Choroid plexus epithelial cell (primary cell): ENCODE data around the gene USP25.
"Not testable (repeated sequence)": the region's sequence is repeated elsewhere in the genome, so short reads cannot be mapped to it uniquely, and the experiment has no call there.

ENCODE experiments used
- DNase-seq: peaks from one replicate; pipeline ENCODE4 v3.0.0-alpha.2; 2010; ENCODE audit warnings: low read depth
- H3K4me3 ChIP-seq: 2 replicates; pipeline ENCODE4 v1.5.1; 2011; ENCODE audit warnings: low read depth, mild to moderate bottlenecking, control low read depth, low read length, moderate library complexity
- CTCF ChIP-seq: conservative IDR thresholded peaks from 2 replicates; pipeline ENCODE4 v1.5.1; 2011; ENCODE audit warnings: low read depth, mild to moderate bottlenecking, control low read depth, inconsistent platforms, low read length, moderate library complexity

Gene USP25

GRCh38 chr21:15730484-15731242, 881 bp downstream of the USP25 start:
- peak; percentile 23 for DNase-seq

GRCh38 chr21:15731243-15731613, 1.4 kb downstream of the USP25 start:
- DNase-seq: no peak

More at GRCh38 chr21:15730484-15731242, 881 bp downstream of the USP25 start:
- no peak for TF ChIP-seq CTCF
- peak overlapping the region; percentile 81 for H3K4me3 ChIP-seq

GRCh38 chr21:15732290-15732995, 2.7 kb downstream of the USP25 start:
- peak; percentile 66 for DNase-seq
- H3K4me3 ChIP-seq: peak overlapping the region; percentile 81
- no peak for TF ChIP-seq CTCF

More at GRCh38 chr21:15731243-15731613, 1.4 kb downstream of the USP25 start:
- peak overlapping the region; percentile 81 for H3K4me3 ChIP-seq
- no peak for TF ChIP-seq CTCF

GRCh38 chr21:15732996-15733329, 3.2 kb downstream of the USP25 start:
- H3K4me3 ChIP-seq: peak overlapping the region; percentile 23

GRCh38 chr21:15735409-15735808, 5.6 kb downstream of the USP25 start:
- no peak for TF ChIP-seq CTCF
- no peak overlapping the region for H3K4me3 ChIP-seq
- no peak for DNase-seq

More at GRCh38 chr21:15732996-15733329, 3.2 kb downstream of the USP25 start:
- no peak for TF ChIP-seq CTCF
- DNase-seq: no peak

GRCh38 chr21:15735931-15736330, 6.1 kb downstream of the USP25 start:
- not testable (repeated sequence) for H3K4me3 ChIP-seq
- DNase-seq: peak; percentile 46

GRCh38 chr21:15738779-15739178, 9.0 kb downstream of the USP25 start:
- not testable (repeated sequence) for H3K4me3 ChIP-seq, DNase-seq

- no peak for DNase-seq
- no peak overlapping the region for H3K4me3 ChIP-seq
- TF ChIP-seq CTCF: no peak
Measured at GRCh38 chr21:15740383-15740782, 10.6 kb downstream of the USP25 start.
